ENCODE results near the gene LONP1. TPM values are rescaled to one million over a fixed set of nuclear protein-coding genes. Genes with fewer than 3 reads are reported as not detected.

The LONP1 gene
- total RNA-seq, 1 experiment from 2014 or later = 180 TPM

GRCh38 chr19:5642204-5642603, 77.7 kb downstream of the LONP1 start:
- ATAC-seq (no peak), DNase-seq (ENCODE audit: low read depth, low spot score) (no peak)
- intact Hi-C loops (cut with micrococcal nuclease) = no loop called here
- H3K9me3 ChIP-seq (ENCODE audit: control insufficient read depth in 1 of 2, insufficient read depth in 1 of 2, low read depth in 1 of 2, low read length in 2 of 2) = no peaks in the 10 kb centered on the region
- H2AFZ ChIP-seq (ENCODE audit: low read depth, low read length, poor library complexity, severe bottlenecking) = no peak overlapping the region
- no peak overlapping the region for H3K4me2 ChIP-seq (ENCODE audit: low read length)
- RAD21 ChIA-PET (ENCODE audit: low non-redundant PET in 1 of 2, low total read pairs in 2 of 2, uncharacterized antibody in 2 of 2, unreplicated experiment in 2 of 2) = no interaction called here
- no peaks in the 10 kb centered on the region for H3K4me1 ChIP-seq (ENCODE audit: control insufficient read depth in 1 of 2, insufficient read depth in 2 of 2, low read length in 2 of 2)
- peaks cover 33% of the 10 kb centered on the region; the same call in 1 of the 2 replicates for H4K20me1 ChIP-seq (ENCODE audit: insufficient read depth)
- CTCF ChIA-PET = no interaction called here
- H3K36me3 ChIP-seq (ENCODE audit: control insufficient read depth in 1 of 2, insufficient read depth in 2 of 2, low read length in 2 of 2) = peaks cover 37 to 54% of the 10 kb centered on the region in 2 experiments; a peak in 3 of 4 replicates
- H3K27me3 ChIP-seq (ENCODE audit: insufficient read depth, low read length) = no peaks in the 10 kb centered on the region
- H3K79me2 ChIP-seq (ENCODE audit: insufficient read depth, low read length) = peaks cover 100% of the 10 kb centered on the region
- H3K27ac ChIP-seq (ENCODE audit: low read depth, low read length) = no peak overlapping the region
- BruUV-seq (replicated peaks) = no TSS peak
- TF ChIP-seq SP1 (IDR thresholded peaks at IDR 0.05; ENCODE audit: low read depth) (no peak), FOSL1 (IDR thresholded peaks at IDR 0.05; ENCODE audit: low read depth) (no peak), ZFX (IDR thresholded peaks at IDR 0.05) (no peak), EZH2 (IDR thresholded peaks at IDR 0.05) (no peak), EZH2phosphoT487 (IDR thresholded peaks at IDR 0.05; ENCODE audit: borderline replicate concordance) (no peak), EGR1 (IDR thresholded peaks at IDR 0.05; ENCODE audit: low read depth) (no peak), MAX (IDR thresholded peaks at IDR 0.05) (no peak), YY1 (IDR thresholded peaks at IDR 0.05; ENCODE audit: extremely low read depth, insufficient replicate concordance, low read depth, low read length) (no peak), ATF3 (IDR thresholded peaks at IDR 0.05) (no peak), POLR2A (IDR thresholded peaks at IDR 0.05; ENCODE audit: borderline replicate concordance, extremely low read depth, insufficient read depth, insufficient read length) (no peak), REST (IDR thresholded peaks at IDR 0.05; ENCODE audit: low read depth) (no peak), RAD21 (IDR thresholded peaks at IDR 0.05; ENCODE audit: low read depth) (no peak), TCF7L2 (IDR thresholded peaks at IDR 0.05; ENCODE audit: borderline replicate concordance, extremely low read depth, insufficient read depth, insufficient read length) (no peak), SIN3A (IDR thresholded peaks at IDR 0.05; ENCODE audit: low read depth) (no peak), CTCF (IDR thresholded peaks at IDR 0.05 in 2 of 3, conservative IDR thresholded peaks at IDR 0.05 in 1 of 3; ENCODE audit: borderline replicate concordance in 1 of 3, insufficient read depth in 1 of 3, low read depth in 2 of 3, low read length in 2 of 3) (no peak), ELF1 (IDR thresholded peaks at IDR 0.05; ENCODE audit: borderline replicate concordance, low read depth) (no peak), POLR2AphosphoS5 (IDR thresholded peaks at IDR 0.05; ENCODE audit: low read depth, low read length) (no peak), CBX3 (IDR thresholded peaks at IDR 0.05; ENCODE audit: low read depth) (no peak), CEBPB (IDR thresholded peaks at IDR 0.05; ENCODE audit: low read depth) (no peak), ZNF274 (IDR thresholded peaks at IDR 0.05; ENCODE audit: low read depth, low read length) (no peak)
- POLR2A ChIA-PET = no interaction called here
- no peak overlapping the region for H3K9ac ChIP-seq (ENCODE audit: low read length)
- H3K9me2 ChIP-seq (ENCODE audit: insufficient read depth) = no peaks in the 10 kb centered on the region
- no peak overlapping the region for H3K4me3 ChIP-seq (replicated peaks in 1 of 2; ENCODE audit: low read depth in 1 of 2, low read length in 2 of 2)
